Measurements from ENCODE around the gene SERPINI2.
"Not testable (repeated sequence)": the region's sequence is repeated elsewhere in the genome, so short reads cannot be mapped to it uniquely, and the experiment has no call there.

Gene SERPINI2

DNA sequence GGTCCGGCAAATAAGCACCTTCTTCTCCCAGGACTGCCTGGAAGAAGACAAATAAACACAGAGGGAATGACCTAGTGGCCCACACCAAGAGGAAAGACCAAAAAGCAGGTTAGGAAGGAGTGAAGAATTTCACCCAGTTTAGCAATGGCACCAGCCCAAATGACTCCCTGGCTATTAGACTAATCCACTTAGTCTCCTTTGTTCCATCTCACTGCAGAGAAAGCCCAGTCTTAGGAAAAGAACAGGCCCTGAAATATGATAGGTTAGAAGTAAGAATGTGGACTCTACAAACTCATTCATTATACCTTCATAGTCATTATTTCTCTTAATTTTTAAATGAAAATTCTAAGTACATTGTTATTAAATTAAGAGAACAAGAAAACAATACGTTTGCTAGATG is 23.2 kb downstream of the SERPINI2 start:
- H3K4me3 ChIP-seq (ENCODE audit: low read depth, low read length), result no peak overlapping the region
- TF ChIP-seq, protein P1, sequence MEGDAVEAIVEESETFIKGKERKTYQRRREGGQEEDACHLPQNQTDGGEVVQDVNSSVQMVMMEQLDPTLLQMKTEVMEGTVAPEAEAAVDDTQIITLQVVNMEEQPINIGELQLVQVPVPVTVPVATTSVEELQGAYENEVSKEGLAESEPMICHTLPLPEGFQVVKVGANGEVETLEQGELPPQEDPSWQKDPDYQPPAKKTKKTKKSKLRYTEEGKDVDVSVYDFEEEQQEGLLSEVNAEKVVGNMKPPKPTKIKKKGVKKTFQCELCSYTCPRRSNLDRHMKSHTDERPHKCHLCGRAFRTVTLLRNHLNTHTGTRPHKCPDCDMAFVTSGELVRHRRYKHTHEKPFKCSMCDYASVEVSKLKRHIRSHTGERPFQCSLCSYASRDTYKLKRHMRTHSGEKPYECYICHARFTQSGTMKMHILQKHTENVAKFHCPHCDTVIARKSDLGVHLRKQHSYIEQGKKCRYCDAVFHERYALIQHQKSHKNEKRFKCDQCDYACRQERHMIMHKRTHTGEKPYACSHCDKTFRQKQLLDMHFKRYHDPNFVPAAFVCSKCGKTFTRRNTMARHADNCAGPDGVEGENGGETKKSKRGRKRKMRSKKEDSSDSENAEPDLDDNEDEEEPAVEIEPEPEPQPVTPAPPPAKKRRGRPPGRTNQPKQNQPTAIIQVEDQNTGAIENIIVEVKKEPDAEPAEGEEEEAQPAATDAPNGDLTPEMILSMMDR (IDR thresholded peaks at IDR 0.05; ENCODE audit: low read depth, low read length), result no peak

- TF ChIP-seq, protein P1 (IDR thresholded peaks at IDR 0.05; ENCODE audit: low read depth, low read length), result no peak
- H3K4me3 ChIP-seq (ENCODE audit: low read depth, low read length), result no peak overlapping the region
Observed at GRCh38 chr3:167450195-167450594, 23.6 kb downstream of the SERPINI2 start.

DNA sequence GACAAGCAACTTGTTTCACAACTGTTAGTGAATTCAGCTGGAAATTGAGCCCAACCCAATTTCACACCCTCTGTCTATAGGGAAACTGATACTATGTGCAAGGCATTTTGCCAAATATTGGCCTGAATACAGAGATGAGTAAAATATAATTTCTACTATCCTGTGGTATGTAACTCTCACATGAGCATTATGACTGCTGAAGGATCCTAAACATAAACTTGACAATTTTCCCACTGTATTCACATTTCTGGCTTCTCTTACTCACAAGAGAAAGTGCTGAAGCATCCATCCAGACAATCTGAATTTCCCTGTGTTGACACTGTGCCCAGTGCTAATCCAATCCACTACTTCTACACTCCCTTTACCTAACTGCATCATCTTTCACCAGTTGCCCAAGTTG is 28.4 kb downstream of the SERPINI2 start:
- TF ChIP-seq, protein P1 (IDR thresholded peaks at IDR 0.05; ENCODE audit: low read depth, low read length), result no peak

GRCh38 chr3:167441256-167441655 is 32.6 kb downstream of the SERPINI2 start:
- H3K4me3 ChIP-seq (ENCODE audit: low read depth, low read length), result no peak overlapping the region
- TF ChIP-seq, protein P1 (IDR thresholded peaks at IDR 0.05; ENCODE audit: low read depth, low read length), result no peak

More for the DNA sequence above, 28.4 kb downstream of the SERPINI2 start:
- no peak overlapping the region for H3K4me3 ChIP-seq (ENCODE audit: low read depth, low read length)

DNA sequence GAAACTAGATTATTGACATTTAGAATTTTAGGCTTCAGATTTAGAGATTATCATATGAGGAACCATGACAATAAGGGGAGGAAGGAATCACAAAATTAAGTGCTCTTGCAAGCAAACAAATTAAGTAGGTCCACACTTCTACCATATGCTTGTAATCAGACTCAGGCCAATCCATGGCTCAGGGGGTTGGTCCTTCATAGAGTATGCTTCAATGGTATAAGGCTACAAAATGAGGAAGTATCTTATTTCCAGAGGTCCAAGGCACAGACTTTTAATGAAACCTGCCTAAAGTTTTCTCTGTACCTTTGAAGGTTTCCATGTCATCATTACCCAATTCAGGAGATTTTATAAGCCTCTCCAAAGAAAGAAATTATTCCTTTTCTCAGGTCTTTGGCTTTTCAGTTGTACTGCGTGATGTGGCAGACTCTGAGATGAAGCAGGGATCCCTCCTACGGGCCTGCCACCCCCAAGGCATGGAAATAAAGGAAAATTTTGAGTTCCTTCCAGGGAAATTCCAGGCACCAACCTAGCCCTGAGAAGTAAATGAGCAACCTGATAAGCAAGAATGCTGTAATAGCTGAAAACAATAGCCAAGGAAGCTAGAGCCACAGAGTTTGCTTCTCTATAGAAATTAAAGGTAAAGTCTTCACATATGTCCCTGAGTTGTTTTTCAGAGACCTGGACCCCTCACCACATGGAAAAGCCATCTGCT is 36.3 kb downstream of the SERPINI2 start:
- TF ChIP-seq, protein P1 (IDR thresholded peaks at IDR 0.05; ENCODE audit: low read depth, low read length), result no peak
- no peak overlapping the region for H3K4me3 ChIP-seq (ENCODE audit: low read depth, low read length)

DNA sequence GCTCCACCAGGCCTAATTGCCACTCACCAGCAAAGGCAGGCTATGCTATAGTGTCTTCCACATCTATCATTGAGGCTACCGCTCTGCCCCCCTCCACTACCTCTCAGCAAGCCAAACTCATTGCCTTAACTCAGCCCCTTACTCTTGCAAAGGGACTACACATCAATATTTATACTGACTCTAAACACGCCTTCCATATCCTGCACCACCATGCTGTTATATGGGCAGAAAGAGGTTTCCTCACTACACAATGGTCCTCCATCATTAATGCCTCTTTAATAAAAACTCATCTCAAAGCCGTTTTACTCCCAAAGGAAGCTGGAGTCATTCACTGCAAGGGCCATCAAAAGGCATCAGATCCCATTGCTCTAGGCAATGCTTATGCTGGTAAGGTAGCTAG is 46.9 kb downstream of the SERPINI2 start:
- H3K4me3 ChIP-seq (ENCODE audit: low read depth, low read length), result not testable (repeated sequence)

- not testable (repeated sequence) for H3K4me3 ChIP-seq (ENCODE audit: low read depth, low read length)
Observed at GRCh38 chr3:167422396-167422795, 51.4 kb downstream of the SERPINI2 start.

DNA sequence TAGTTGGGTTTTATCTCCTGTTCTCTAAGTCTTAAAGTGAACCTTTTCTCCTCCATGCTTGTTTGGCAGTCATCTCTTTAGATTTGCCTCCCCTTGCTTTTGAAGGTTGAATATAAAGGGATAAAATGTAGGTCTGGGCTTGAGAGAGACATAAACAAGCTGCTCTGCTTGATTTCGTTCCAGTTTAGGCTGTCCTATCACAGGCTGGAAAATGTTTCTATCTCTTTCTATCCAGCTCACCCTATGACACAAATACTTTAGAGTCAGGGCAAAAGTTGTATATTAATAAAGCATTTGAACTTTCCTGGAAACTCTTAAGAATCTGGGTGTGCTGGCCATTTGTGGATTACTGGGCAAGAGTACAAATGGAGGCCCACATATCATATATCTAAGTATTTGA is 64.2 kb downstream of the SERPINI2 start:
- TF ChIP-seq, protein P1 (IDR thresholded peaks at IDR 0.05; ENCODE audit: low read depth, low read length), result no peak

More for the DNA sequence above, 64.2 kb downstream of the SERPINI2 start:
- no peak overlapping the region for H3K4me3 ChIP-seq (ENCODE audit: low read depth, low read length)

Data from WI38 (cell line).